GM10847 (cell line): ENCODE measurements around the gene CALN1.

Experiments used
- POLR2A ChIP-seq: IDR thresholded peaks from 2 replicates; pipeline ENCODE4 v1.6.1; 2011; ENCODE audit not compliant: insufficient read length; ENCODE audit errors: extremely low read depth

Gene CALN1

GRCh38 chr7:72078856-72079255, 333.3 kb downstream of the CALN1 start:
- no peak for TF ChIP-seq POLR2A

- no peak for TF ChIP-seq POLR2A
Measured at GRCh38 chr7:72078301-72078700, 333.8 kb downstream of the CALN1 start.

- TF ChIP-seq POLR2A: no peak
Measured at GRCh38 chr7:72077786-72078185, 334.4 kb downstream of the CALN1 start.

- TF ChIP-seq POLR2A: no peak
Measured at GRCh38 chr7:72072901-72073300, 339.2 kb downstream of the CALN1 start.

GRCh38 chr7:72069263-72069662, 342.9 kb downstream of the CALN1 start:
- no peak for TF ChIP-seq POLR2A

- TF ChIP-seq POLR2A: no peak
Measured at GRCh38 chr7:72064916-72065315, 347.2 kb downstream of the CALN1 start.

GRCh38 chr7:72063330-72063729, 348.8 kb downstream of the CALN1 start:
- no peak for TF ChIP-seq POLR2A

GRCh38 chr7:72062666-72063065, 349.5 kb downstream of the CALN1 start:
- TF ChIP-seq POLR2A: no peak

GRCh38 chr7:72059925-72060324, 352.2 kb downstream of the CALN1 start:
- TF ChIP-seq POLR2A: no peak

GRCh38 chr7:72058579-72058978, 353.6 kb downstream of the CALN1 start:
- TF ChIP-seq POLR2A: no peak

GRCh38 chr7:72057796-72058195, 354.3 kb downstream of the CALN1 start:
- no peak for TF ChIP-seq POLR2A

GRCh38 chr7:72057231-72057630, 354.9 kb downstream of the CALN1 start:
- no peak for TF ChIP-seq POLR2A

GRCh38 chr7:72055426-72055825, 356.7 kb downstream of the CALN1 start:
- no peak for TF ChIP-seq POLR2A

- no peak for TF ChIP-seq POLR2A
Measured at GRCh38 chr7:72053292-72053691, 358.8 kb downstream of the CALN1 start.

- TF ChIP-seq POLR2A: no peak
Measured at GRCh38 chr7:72048420-72048819, 363.7 kb downstream of the CALN1 start.

GRCh38 chr7:72042855-72043254, 369.3 kb downstream of the CALN1 start:
- no peak for TF ChIP-seq POLR2A

GRCh38 chr7:72040641-72041040, 371.5 kb downstream of the CALN1 start:
- TF ChIP-seq POLR2A: no peak

GRCh38 chr7:72039460-72039859, 372.7 kb downstream of the CALN1 start:
- TF ChIP-seq POLR2A: no peak
